Measurements from ENCODE around the gene ATF6. TPM values are rescaled to one million over a fixed set of nuclear protein-coding genes. Genes with fewer than 3 reads are reported as not detected.

Gene ATF6
- total and polyA plus RNA-seq, 2 of the 8 experiments (the other 6 are each of a cell fraction or from before 2014, with no cell fraction given) = 4.6 to 10.0 TPM

GRCh38 chr1:161921491-161921890, 155.4 kb downstream of the ATF6 start (continued):
- no peak for TF ChIP-seq RAD21 (IDR thresholded peaks at IDR 0.05 in 1 of 2, conservative IDR thresholded peaks at IDR 0.05 in 1 of 2; ENCODE audit: low read depth in 2 of 2, low read length in 2 of 2)
- no peak for TF ChIP-seq KDM1A (IDR thresholded peaks at IDR 0.05; ENCODE audit: borderline replicate concordance, low read length)
- no peak for TF ChIP-seq KDM4A (IDR thresholded peaks at IDR 0.05; ENCODE audit: low read depth, low read length, severe bottlenecking)
- TF ChIP-seq SRF (IDR thresholded peaks at IDR 0.05; ENCODE audit: low read depth, low read length) = no peak
- TF ChIP-seq POU5F1 (IDR thresholded peaks at IDR 0.05; ENCODE audit: low read depth, low read length) = no peak
- no peak for TF ChIP-seq ZNF274 (IDR thresholded peaks at IDR 0.05; ENCODE audit: borderline replicate concordance, extremely low read depth, low read length)
- TF ChIP-seq SUZ12 (IDR thresholded peaks at IDR 0.05; ENCODE audit: low read length) = no peak

Data from H1 (cell line).